ENCODE measurements around the gene SLC2A8. TPM values are rescaled to one million over a fixed set of nuclear protein-coding genes. Genes with fewer than 3 reads are reported as not detected.

SLC2A8 gene
- total RNA-seq, 1 experiment from 2014 or later = 29.0 TPM

DNA sequence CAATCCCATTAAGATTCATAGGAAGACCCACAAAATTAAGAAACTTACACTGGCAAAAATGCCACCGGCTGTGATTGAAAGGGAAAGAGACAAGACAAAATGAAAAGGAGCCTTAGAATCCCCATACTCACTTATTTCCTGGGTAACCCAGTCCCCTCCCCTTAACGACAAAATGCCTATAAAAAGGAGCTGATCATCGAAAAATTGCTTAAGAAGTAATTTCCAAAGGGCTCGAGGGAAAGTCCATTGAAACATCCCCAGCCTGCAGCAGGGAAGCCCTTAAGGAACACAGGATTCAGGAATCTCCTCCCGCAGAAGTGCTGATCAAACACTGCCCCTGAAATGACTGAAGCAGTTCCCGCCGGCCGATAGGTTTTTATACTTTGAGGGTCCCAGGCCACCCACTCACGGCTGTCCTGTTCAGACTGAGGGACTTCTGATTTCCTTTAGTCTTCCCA, 26.5 kb downstream of the SLC2A8 start:
- TSS peak; percentile 80 for BruUV-seq (replicated peaks)
- no peak for DNase-seq
- Histone ChIP-seq H3K36me3 (ENCODE audit: low read depth, low read length) (no peaks in the 10 kb centered on the region), H3K9ac (ENCODE audit: low read length) (peak overlapping the region; percentile 89), H3K27ac (ENCODE audit: low read length) (peak overlapping the region; percentile 80), H3K27me3 (ENCODE audit: low read length) (no peaks in the 10 kb centered on the region), H3K4me3 (ENCODE audit: low read length) (peak overlapping the region; percentile 97), H4K20me1 (ENCODE audit: low read length) (no peaks in the 10 kb centered on the region), H2AFZ (ENCODE audit: low read length) (peak overlapping the region; percentile 95), H3K9me3 (ENCODE audit: low read length) (no peaks in the 10 kb centered on the region), H3F3A (ENCODE audit: low read length, unreplicated experiment) (no peaks in the 10 kb centered on the region), H3K4me1 (ENCODE audit: insufficient read depth, low read length) (peaks cover 38% of the 10 kb centered on the region), H3K9me2 (replicated peaks; ENCODE audit: low read length) (no peaks in the 10 kb centered on the region), H3K4me2 (ENCODE audit: low read length) (peak overlapping the region; percentile 92), H3K79me2 (ENCODE audit: low read length) (peaks cover 54% of the 10 kb centered on the region)
- ChIA-PET CTCF (interaction anchor here (0.7 kb wide), 1 partner anchor 311 kb away, joined by 4 read pairs; the partner anchor contains the start of gene TOR2A), POLR2A (ENCODE audit: unreplicated experiment) (interaction anchor here (1.3 kb wide), 1 partner anchor 27 kb away, joined by 7 read pairs; the partner anchor contains the start of gene SLC2A8)
- TF ChIP-seq EZH2phosphoT487 (IDR thresholded peaks at IDR 0.05; ENCODE audit: borderline replicate concordance, low read length) = no peak
- no peak for TF ChIP-seq EZH2 (IDR thresholded peaks at IDR 0.05; ENCODE audit: low read length, unreplicated experiment)
- TF ChIP-seq, protein P1, sequence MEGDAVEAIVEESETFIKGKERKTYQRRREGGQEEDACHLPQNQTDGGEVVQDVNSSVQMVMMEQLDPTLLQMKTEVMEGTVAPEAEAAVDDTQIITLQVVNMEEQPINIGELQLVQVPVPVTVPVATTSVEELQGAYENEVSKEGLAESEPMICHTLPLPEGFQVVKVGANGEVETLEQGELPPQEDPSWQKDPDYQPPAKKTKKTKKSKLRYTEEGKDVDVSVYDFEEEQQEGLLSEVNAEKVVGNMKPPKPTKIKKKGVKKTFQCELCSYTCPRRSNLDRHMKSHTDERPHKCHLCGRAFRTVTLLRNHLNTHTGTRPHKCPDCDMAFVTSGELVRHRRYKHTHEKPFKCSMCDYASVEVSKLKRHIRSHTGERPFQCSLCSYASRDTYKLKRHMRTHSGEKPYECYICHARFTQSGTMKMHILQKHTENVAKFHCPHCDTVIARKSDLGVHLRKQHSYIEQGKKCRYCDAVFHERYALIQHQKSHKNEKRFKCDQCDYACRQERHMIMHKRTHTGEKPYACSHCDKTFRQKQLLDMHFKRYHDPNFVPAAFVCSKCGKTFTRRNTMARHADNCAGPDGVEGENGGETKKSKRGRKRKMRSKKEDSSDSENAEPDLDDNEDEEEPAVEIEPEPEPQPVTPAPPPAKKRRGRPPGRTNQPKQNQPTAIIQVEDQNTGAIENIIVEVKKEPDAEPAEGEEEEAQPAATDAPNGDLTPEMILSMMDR (conservative IDR thresholded peaks at IDR 0.05; ENCODE audit: low read depth, low read length) = no peak
- peak; percentile 3 for ATAC-seq
- intact Hi-C loops (cut with micrococcal nuclease) = no loop called here

DNA sequence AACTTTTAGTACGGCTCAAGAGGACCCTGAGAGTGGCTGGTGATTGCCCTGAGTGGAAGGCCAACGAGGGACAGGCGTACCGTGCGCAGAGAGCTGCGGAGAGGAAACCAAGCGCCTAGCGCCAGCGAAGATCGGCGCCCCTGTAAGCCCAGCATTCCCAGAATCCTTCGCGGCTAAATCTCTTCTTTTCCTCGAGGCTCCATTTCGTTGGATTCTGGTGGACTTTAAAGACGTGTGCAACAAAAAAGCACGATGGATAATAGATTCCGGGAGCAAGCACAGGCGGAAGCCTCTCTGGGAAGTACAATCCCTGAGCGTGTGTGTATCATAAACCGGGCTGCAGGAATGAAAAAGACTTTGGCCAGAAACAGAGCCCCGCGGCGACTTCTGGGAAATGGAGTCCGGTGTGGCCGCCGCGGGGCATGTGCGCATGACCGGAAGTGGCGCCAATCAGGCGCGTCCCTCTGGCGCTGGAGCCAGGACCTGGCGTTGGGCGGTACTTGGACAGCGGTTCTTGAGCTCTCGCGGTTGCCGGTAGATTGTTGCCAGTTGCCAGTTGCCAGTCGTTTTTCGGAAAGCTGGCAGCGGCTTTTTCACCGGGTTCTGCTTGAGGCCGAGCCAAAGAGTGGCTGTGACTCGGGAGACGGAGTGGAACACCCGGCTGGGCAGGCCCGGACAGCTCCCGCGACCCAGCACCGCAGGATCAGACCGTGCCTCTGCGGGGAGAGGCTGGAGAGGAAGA, 27.1 kb downstream of the SLC2A8 start, which contains the start of gene ZNF79:
Gene ZNF79, plus strand, starts transcription at position 449 of the 742 bp plus-strand sequence. CDS start 406 bp downstream, outside the sequence.
- peak within 1 kb of the TSS; percentile 92 for H3K4me2 ChIP-seq (ENCODE audit: low read length)
- H3K4me3 ChIP-seq (ENCODE audit: low read length) = peak within 1 kb of the TSS; percentile 97
- peaks cover 38% of the 10 kb centered on the region for H3K4me1 ChIP-seq (ENCODE audit: insufficient read depth, low read length)
- H3K9me3 ChIP-seq (ENCODE audit: low read length) = no peaks in the 10 kb centered on the region
- DNase-seq (peak; percentile 86), ATAC-seq (peak; percentile 84)
- intact Hi-C loops (cut with micrococcal nuclease) = loop anchor here (1.0 kb wide), 1 partner anchor 27 kb away; the partner anchor contains the start of genes LRSAM1 and RPL12
- TF ChIP-seq EZH2phosphoT487 (IDR thresholded peaks at IDR 0.05; ENCODE audit: borderline replicate concordance, low read length) (no peak), EZH2 (IDR thresholded peaks at IDR 0.05; ENCODE audit: low read length, unreplicated experiment) (no peak)
- TF ChIP-seq, protein P1 (conservative IDR thresholded peaks at IDR 0.05; ENCODE audit: low read depth, low read length) = no peak
- H2AFZ ChIP-seq (ENCODE audit: low read length) = peak within 1 kb of the TSS; percentile 95
- no peaks in the 10 kb centered on the region for H3K27me3 ChIP-seq (ENCODE audit: low read length)
- CTCF ChIA-PET = no interaction called here
- no peaks in the 10 kb centered on the region; the same call in 1 of the 2 replicates for H3K36me3 ChIP-seq (ENCODE audit: low read depth, low read length)
- POLR2A ChIA-PET (ENCODE audit: unreplicated experiment) = interaction anchor here (0.6 to 1.3 kb wide), 4 partner anchors 11 to 188 kb away, joined by 3 to 7 read pairs (median 4); partner anchors contain the start of genes LRSAM1, RPL12 and SLC2A8
- no peaks in the 10 kb centered on the region for H4K20me1 ChIP-seq (ENCODE audit: low read length)
- H3K9ac ChIP-seq (ENCODE audit: low read length) = peak within 1 kb of the TSS; percentile 89
- BruUV-seq (replicated peaks) = no TSS peak
- no peaks in the 10 kb centered on the region for H3F3A ChIP-seq (ENCODE audit: low read length, unreplicated experiment)
- peak within 1 kb of the TSS; percentile 80 for H3K27ac ChIP-seq (ENCODE audit: low read length)
- no peaks in the 10 kb centered on the region for H3K9me2 ChIP-seq (replicated peaks; ENCODE audit: low read length)
- H3K79me2 ChIP-seq (ENCODE audit: low read length) = peaks cover 54% of the 10 kb centered on the region

Measured in PC-3 (cell line).